NOMO-1 (cell line): ENCODE results near the gene WFDC10B.
"Not testable (repeated sequence)": the region's sequence is repeated elsewhere in the genome, so short reads cannot be mapped to it uniquely, and the experiment has no call there.

Experiments used
- DNase-seq, 2 experiments: peaks; one replicate each; lab custom pipeline; 2025; ENCODE audit not compliant: unreplicated experiment in 2 of 2; lab: John Stamatoyannopoulos, UW

The WFDC10B gene

DNA sequence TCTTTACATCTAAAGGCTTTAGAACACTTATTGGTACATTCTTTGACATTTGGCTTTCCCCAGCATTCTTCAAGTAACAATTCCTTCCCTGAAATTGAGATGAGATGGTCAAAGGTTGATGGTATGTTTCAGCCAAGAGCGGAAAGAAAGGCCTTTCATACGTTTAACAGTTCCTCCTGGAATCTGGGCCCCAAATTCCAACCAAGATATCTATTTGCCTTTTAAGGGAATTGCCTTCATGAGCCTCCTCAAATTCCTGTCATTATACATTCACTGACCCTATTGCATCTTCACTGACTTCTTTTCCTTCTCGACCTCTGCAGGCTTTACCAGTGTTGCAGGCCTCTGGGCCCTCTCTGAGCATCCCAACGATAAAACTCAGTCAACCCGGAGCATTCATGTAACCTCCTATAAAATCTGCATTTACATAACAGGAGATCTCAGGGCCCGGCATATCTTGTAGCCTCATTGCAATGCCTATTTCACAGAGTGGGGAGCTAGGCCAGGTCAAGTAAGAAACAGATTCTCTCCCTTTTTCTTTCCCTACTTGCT, 55.4 kb downstream of the WFDC10B start:
- DNase-seq, result no peak

DNA sequence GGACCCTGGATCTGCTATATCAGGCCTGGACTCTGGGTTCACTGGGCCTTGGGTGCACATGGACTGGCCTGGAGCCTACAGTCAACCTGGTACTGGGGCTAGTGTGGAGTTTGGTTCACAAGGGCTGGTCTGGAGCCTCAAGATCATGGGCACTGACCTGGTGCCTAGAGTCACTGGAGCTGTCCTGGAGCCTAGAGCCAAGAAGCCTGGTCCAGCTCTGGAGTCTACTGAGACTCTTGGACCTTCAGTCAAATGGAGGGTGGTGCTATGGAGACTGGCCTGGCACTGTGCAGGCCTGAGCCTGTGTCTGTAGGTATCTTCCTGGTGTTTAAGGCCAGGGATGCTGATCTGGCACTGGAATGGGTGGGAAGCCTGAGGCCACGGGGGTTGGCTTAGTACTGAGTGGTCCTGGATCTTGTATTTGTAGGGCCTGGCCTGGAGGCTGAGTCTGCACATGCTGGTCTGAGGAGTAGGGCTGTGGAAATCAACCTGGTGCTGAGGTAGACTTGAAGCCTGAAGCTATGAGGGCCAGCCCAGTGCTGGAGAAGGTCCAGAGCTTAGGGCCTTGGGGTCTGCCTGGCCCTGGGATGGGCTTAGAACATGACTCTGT, 57.3 kb downstream of the WFDC10B start:
- no peak for DNase-seq

DNA sequence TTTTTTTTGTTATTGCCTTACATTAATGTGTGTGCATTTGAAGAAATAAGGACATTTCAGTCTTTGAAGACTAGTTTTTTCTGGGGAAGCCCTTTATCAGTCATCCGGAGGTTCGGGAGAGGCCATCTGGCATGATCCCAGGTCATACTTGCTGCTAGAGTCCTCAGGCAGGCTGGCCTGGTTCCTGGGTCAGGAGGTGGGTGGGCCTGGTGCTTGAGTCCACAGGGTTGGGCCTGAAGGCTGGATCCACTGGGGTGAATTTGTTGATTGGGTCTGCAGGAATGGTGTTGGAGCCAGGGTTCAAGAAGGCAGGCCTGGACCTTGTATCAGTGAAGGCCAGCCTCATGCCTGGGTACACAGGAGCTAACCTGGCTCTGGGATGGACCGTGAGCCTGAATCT, 57.9 kb downstream of the WFDC10B start:
- no peak for DNase-seq

DNA sequence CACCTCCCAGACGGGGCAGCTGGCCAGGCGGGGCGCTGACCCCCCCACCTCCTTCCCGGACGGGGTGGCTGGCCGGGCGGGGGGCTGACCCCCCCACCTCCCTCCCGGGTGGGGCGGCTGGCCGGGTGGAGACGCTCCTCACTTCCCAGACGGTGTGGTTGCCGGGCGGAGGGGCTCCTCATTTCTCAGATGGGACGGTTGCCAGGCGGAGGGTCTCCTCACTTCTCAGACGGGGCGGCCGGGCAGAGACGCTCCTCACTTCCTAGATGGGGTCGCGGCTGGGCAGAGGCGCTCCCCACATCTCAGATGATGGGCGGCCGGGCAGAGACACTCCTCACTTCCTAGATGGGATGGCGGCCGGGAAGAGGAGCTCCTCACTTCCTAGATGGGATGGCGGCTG, 59.0 kb downstream of the WFDC10B start:
- not testable (repeated sequence) for DNase-seq

DNA sequence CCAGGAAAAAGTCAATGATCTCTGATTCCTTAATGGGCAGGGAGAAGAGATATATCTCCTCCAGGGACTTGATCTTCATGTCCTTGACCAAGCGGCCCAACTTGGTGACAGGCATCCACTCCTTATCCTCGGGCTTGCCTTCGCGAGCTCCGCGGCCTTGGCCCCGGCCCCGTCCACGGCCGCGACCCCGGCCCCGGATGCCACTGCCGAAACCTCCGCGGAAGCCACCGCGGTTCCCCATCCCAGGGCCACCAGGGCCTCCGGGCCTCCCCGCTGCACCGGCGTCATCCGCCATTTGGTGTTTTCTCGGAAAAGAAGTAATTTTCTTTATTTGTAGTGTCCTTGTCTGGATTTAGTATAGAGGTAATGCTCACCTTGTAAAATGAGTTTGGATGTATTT, 63.7 kb downstream of the WFDC10B start:
- not testable (repeated sequence) for DNase-seq

DNA sequence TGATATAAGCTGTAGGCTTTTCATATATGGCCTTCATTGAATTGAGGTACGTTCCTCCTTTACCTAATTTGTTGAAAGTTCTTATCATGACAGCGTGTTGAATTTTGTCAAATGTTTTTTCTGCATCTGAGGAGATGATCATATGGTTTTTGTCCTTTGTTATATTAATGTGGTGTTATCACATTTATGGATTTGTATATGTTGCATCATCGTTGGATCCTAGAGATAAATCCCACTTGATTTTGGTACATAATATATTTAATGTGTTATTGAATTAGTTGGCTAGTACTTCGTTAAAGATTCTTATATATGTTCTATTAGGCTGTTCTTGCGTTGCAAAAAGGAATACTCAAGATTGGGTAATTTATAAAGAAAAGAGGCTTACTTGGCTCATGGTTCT, 65.1 kb downstream of the WFDC10B start:
- no peak for DNase-seq

DNA sequence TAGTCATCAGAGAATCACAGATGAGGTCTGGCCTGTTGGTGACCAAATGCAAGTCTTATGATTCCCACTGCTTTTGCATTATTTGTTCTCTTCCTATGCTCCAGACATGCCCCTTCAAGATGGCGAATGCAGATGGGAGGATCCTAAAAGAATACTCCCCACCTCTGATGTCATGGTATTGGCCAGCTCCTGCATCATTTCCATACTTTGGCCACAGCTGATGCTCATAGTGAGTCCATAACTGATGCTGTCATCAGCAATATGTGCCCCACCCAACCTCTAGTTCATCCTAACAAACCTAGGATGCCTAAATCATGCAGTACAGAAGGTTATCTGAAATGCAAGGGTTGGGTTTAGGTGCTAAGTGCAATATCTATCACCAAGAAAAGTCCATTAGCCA, 68.3 kb downstream of the WFDC10B start:
- DNase-seq, result no peak
